Bronchial epithelial cell (primary cell): ENCODE results near the gene C12orf76. TPM values are rescaled to one million over a fixed set of nuclear protein-coding genes. Genes with fewer than 3 reads are reported as not detected.

Experiments used
- DNase-seq: peaks from one replicate; pipeline ENCODE4 v3.0.0-alpha.2; 2010; ENCODE audit warnings: low read depth
- FAIRE-seq: peaks from 2 replicates; lab custom pipeline; 2011; peaks lifted over from hg19 to GRCh38; lab: Jason Lieb, UNC
- H3K27me3 ChIP-seq: 2 replicates; pipeline ENCODE4 v1.5.1; 2011; ENCODE audit warnings: low read length; ENCODE audit not compliant: control insufficient read depth, insufficient read depth
- H3K36me3 ChIP-seq: 2 replicates; pipeline ENCODE4 v1.5.1; 2011; ENCODE audit warnings: low read length; ENCODE audit not compliant: control insufficient read depth, insufficient read depth
- H3K4me3 ChIP-seq: 2 replicates; pipeline ENCODE4 v1.5.1; 2011; ENCODE audit warnings: mild to moderate bottlenecking, low read depth, low read length, control low read depth
- CTCF ChIP-seq: IDR thresholded peaks from 2 replicates; pipeline ENCODE4 v1.5.1; 2011; ENCODE audit warnings: mild to moderate bottlenecking, moderate library complexity, low read length, control low read depth, inconsistent platforms; ENCODE audit not compliant: insufficient read depth, severe bottlenecking
- total RNA-seq: library from RNA; depleted of rRNA; stranded (reverse); fragments of >200 nt; gene quantifications from 2 replicates; pipeline ENCODE4 v1.2.1, GENCODE V29; 2014

Gene C12orf76
- total RNA-seq, 1 donor from 2014 or later = 17.9 TPM

- FAIRE-seq (no peak), DNase-seq (no peak)
- peaks cover 1% of the 10 kb centered on the region for H3K36me3 ChIP-seq
- TF ChIP-seq CTCF = no peak
- no peaks in the 10 kb centered on the region for H3K27me3 ChIP-seq
- peak overlapping the region; percentile 95 for H3K4me3 ChIP-seq
These were observed 51.9 kb downstream of the C12orf76 start for GRCh38 chr12:109996483-109996853.

- peaks cover 2% of the 10 kb centered on the region for H3K36me3 ChIP-seq
- no peaks in the 10 kb centered on the region for H3K27me3 ChIP-seq
- H3K4me3 ChIP-seq = peak within 1 kb of the TSS; percentile 95
- no peak for TF ChIP-seq CTCF
- DNase-seq (peak; percentile 83), FAIRE-seq (no peak)
These were observed 52.4 kb downstream of the C12orf76 start, which contains the start of gene GIT2 for GRCh38 chr12:109995686-109996482. Gene GIT2 (minus strand): TSS chr12:109996368. CDS start chr12:109996224, 144 bp downstream.

- FAIRE-seq = no peak
- H3K27me3 ChIP-seq = no peaks in the 10 kb centered on the region
- H3K4me3 ChIP-seq = peak overlapping the region; percentile 95
- no peak for DNase-seq
- H3K36me3 ChIP-seq = peaks cover 3% of the 10 kb centered on the region
- TF ChIP-seq CTCF = no peak
These were observed 53.0 kb downstream of the C12orf76 start for GRCh38 chr12:109995361-109995685.

GRCh38 chr12:109994401-109995175 lies 53.7 kb downstream of the C12orf76 start:
- peaks cover 3% of the 10 kb centered on the region for H3K36me3 ChIP-seq
- TF ChIP-seq CTCF = no peak
- peak overlapping the region; percentile 95 for H3K4me3 ChIP-seq
- DNase-seq = peak; percentile 39
- H3K27me3 ChIP-seq = no peaks in the 10 kb centered on the region
- FAIRE-seq = no peak

GRCh38 chr12:109993091-109993490 lies 55.2 kb downstream of the C12orf76 start:
- TF ChIP-seq CTCF = no peak
- DNase-seq = no peak
- Histone ChIP-seq H3K27me3 (no peaks in the 10 kb centered on the region), H3K36me3 (peaks cover 6% of the 10 kb centered on the region), H3K4me3 (no peak overlapping the region)
- no peak for FAIRE-seq
